ENCODE data around the gene DDX47. TPM values are rescaled to one million over a fixed set of nuclear protein-coding genes. Genes with fewer than 3 reads are reported as not detected.
"Not testable (repeated sequence)": the region's sequence is repeated elsewhere in the genome, so short reads cannot be mapped to it uniquely, and the experiment has no call there.

Gene DDX47
- total RNA-seq, 2 experiments from 2014 or later: 56.3 to 60.8 TPM

GRCh38 chr12:12872934-12873275 lies 59.8 kb downstream of the DDX47 start:
- ATAC-seq (ENCODE audit: low read depth) (no peak), DNase-seq (no peak)
- H3K36me3 Mint-ChIP-seq: no peaks in the 10 kb centered on the region
- peaks cover 6% of the 10 kb centered on the region for H3K27me3 Mint-ChIP-seq
- no peaks in the 10 kb centered on the region for H3K9me3 Mint-ChIP-seq
- no peak overlapping the region for H3K27ac Mint-ChIP-seq
- peaks cover 2% of the 10 kb centered on the region for H3K4me1 Mint-ChIP-seq
- H3K4me3 Mint-ChIP-seq: no peak overlapping the region
- POLR2A ChIA-PET: no interaction called here

- ATAC-seq (ENCODE audit: low read depth) (no peak), DNase-seq (no peak)
- H3K36me3 Mint-ChIP-seq: no peaks in the 10 kb centered on the region
- H3K4me3 Mint-ChIP-seq: no peak overlapping the region
- H3K27me3 Mint-ChIP-seq: peaks cover 11% of the 10 kb centered on the region
- H3K9me3 Mint-ChIP-seq: no peaks in the 10 kb centered on the region
- POLR2A ChIA-PET: no interaction called here
- H3K27ac Mint-ChIP-seq: no peak overlapping the region
- peaks cover 2% of the 10 kb centered on the region for H3K4me1 Mint-ChIP-seq
These were observed 60.9 kb downstream of the DDX47 start for GRCh38 chr12:12874029-12874428.

GRCh38 chr12:12875301-12875700 lies 62.2 kb downstream of the DDX47 start:
- H3K27me3 Mint-ChIP-seq: peaks cover 12% of the 10 kb centered on the region
- DNase-seq; H3K4me3 Mint-ChIP-seq; H3K36me3 Mint-ChIP-seq; H3K27ac Mint-ChIP-seq; POLR2A ChIA-PET; ATAC-seq (ENCODE audit: low read depth); H3K9me3 Mint-ChIP-seq; H3K4me1 Mint-ChIP-seq: not testable (repeated sequence)

GRCh38 chr12:12877153-12877768 lies 64.1 kb downstream of the DDX47 start:
- no peak overlapping the region for H3K27ac Mint-ChIP-seq
- H3K4me1 Mint-ChIP-seq: peaks cover 14% of the 10 kb centered on the region
- H3K4me3 Mint-ChIP-seq: no peak overlapping the region
- ATAC-seq (ENCODE audit: low read depth) (no peak), DNase-seq (no peak)
- peaks cover 12% of the 10 kb centered on the region for H3K27me3 Mint-ChIP-seq
- POLR2A ChIA-PET: no interaction called here
- no peaks in the 10 kb centered on the region for H3K36me3 Mint-ChIP-seq
- H3K9me3 Mint-ChIP-seq: no peaks in the 10 kb centered on the region

- Mint-ChIP-seq H3K36me3 (no peaks in the 10 kb centered on the region), H3K4me3 (no peak overlapping the region), H3K27ac (no peak overlapping the region), H3K4me1 (peaks cover 14% of the 10 kb centered on the region), H3K27me3 (peaks cover 17% of the 10 kb centered on the region), H3K9me3 (no peaks in the 10 kb centered on the region)
- POLR2A ChIA-PET: interaction anchor here (0.6 kb wide), 1 partner anchor 200 kb away, joined by 6 read pairs; no protein-coding TSS in a partner anchor
- ATAC-seq (ENCODE audit: low read depth): no peak
- no peak for DNase-seq
These were observed 64.8 kb downstream of the DDX47 start for GRCh38 chr12:12877781-12878455.

Small RNA genes lying within 50 kb of the gene (microRNA-seq; reads per million reads assigned to microRNA genes)
- not detected for gene MIR613

Other genes starting within 250 kb of the DDX47 start
- 10 to 100 TPM; 21.4 to 23.3 TPM for gene CREBL2, start 201.5 kb upstream of the DDX47 start, total RNA-seq
- gene GPR19, start 117.2 kb upstream of the DDX47 start, total RNA-seq: 1 to 10 TPM; 7.7 to 8.0 TPM
- 100 to 1,000 TPM; 135 to 136 TPM for gene CDKN1B, start 96.0 kb upstream of the DDX47 start, total RNA-seq
- gene APOLD1, start 27.7 kb upstream of the DDX47 start, total RNA-seq: 10 to 100 TPM; 10.3 to 12.1 TPM
- gene GPRC5A, start 78.2 kb downstream of the DDX47 start, total RNA-seq: not detected
- gene GPRC5D, start 138.8 kb downstream of the DDX47 start, total RNA-seq: not detected
- gene HEBP1, start 186.9 kb downstream of the DDX47 start, total RNA-seq: 10 to 100 TPM; 13.9 to 17.6 TPM
- 1 to 10 TPM; 5.1 to 6.8 TPM for gene FAM234B, start 231.0 kb downstream of the DDX47 start, total RNA-seq

Measured in activated naive CD8-positive, alpha-beta T cell treated with anti-CD3 and anti-CD28 coated beads, Interleukin-2, amount 10 ng/mL, durations not matched to agents 7 days and 5 days (primary cell).